ENCODE results near the gene FBXO42. TPM values are rescaled to one million over a fixed set of nuclear protein-coding genes. Genes with fewer than 3 reads are reported as not detected.

FBXO42 gene
- total and polyA plus RNA-seq, 2 of the 13 experiments (the other 11 are each of a cell fraction or from before 2014, with no cell fraction given) = 7.6 to 17.5 TPM

DNA sequence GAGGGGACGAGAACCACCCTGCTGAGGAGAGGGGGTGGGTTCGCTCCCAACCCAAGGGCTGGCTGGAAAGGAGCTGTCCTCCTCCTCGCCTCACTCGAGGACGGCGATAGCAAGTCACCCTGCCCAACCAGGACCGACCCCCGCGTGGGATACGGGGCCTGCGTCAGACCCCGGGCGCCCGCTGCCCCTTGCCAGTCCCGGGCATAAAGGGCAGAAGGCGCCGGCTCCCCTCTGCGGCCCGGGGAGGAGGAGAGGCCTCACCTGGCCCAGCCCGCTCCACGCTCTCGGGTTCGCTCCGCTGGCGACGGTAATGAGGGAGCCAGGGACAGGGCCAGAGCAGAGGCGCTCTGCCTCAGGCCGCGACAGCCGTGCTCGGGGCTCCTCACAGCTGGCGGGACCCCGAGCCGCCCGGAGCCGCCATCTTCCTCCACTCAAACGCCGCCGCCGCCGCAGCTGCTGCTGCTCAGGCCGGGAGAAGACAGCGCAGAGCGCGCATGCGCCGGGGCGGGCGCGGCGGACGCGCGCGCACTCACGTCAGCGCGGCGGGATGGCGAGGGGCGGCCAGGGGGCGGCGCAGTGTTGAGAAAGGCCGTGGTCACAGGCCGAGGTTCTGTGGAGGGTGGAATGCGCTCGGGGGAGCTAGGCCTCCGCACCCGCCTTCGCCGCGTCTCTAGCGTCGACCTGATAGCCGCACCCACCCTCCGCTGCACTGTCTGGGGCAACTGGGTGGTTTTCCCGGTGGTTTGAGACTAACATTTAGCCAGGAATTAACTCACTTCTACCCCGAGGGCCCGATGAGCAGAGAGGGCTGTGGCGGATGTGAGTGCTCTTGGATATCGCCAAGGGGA lies at the start of gene FBXO42 (continued):
- TF ChIP-seq, protein P1, sequence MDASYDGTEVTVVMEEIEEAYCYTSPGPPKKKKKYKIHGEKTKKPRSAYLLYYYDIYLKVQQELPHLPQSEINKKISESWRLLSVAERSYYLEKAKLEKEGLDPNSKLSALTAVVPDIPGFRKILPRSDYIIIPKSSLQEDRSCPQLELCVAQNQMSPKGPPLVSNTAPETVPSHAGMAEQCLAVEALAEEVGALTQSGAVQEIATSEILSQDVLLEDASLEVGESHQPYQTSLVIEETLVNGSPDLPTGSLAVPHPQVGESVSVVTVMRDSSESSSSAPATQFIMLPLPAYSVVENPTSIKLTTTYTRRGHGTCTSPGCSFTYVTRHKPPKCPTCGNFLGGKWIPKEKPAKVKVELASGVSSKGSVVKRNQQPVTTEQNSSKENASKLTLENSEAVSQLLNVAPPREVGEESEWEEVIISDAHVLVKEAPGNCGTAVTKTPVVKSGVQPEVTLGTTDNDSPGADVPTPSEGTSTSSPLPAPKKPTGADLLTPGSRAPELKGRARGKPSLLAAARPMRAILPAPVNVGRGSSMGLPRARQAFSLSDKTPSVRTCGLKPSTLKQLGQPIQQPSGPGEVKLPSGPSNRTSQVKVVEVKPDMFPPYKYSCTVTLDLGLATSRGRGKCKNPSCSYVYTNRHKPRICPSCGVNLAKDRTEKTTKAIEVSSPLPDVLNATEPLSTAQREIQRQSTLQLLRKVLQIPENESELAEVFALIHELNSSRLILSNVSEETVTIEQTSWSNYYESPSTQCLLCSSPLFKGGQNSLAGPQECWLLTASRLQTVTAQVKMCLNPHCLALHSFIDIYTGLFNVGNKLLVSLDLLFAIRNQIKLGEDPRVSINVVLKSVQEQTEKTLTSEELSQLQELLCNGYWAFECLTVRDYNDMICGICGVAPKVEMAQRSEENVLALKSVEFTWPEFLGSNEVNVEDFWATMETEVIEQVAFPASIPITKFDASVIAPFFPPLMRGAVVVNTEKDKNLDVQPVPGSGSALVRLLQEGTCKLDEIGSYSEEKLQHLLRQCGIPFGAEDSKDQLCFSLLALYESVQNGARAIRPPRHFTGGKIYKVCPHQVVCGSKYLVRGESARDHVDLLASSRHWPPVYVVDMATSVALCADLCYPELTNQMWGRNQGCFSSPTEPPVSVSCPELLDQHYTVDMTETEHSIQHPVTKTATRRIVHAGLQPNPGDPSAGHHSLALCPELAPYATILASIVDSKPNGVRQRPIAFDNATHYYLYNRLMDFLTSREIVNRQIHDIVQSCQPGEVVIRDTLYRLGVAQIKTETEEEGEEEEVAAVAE (CRISPR knock-in tag; IDR thresholded peaks at IDR 0.05; ENCODE audit: borderline replicate concordance) = 0 out of 2 replicates have a peak, but pooled peaks have one; percentile 2
- TF ChIP-seq HES4 (CRISPR knock-in tag; IDR thresholded peaks at IDR 0.05; ENCODE audit: borderline replicate concordance) (peak; percentile 74), ZNF362 (CRISPR knock-in tag; IDR thresholded peaks at IDR 0.05; ENCODE audit: borderline replicate concordance) (no peak; the same call in 1 of the 2 replicates), ZNF225 (CRISPR knock-in tag; IDR thresholded peaks at IDR 0.05) (peak; percentile 18; the same call in 1 of the 2 replicates), HNF4A (CRISPR knock-in tag; IDR thresholded peaks at IDR 0.05) (no peak), ZNF879 (CRISPR knock-in tag; IDR thresholded peaks at IDR 0.05) (no peak; the same call in 1 of the 2 replicates), KLF13 (CRISPR knock-in tag; IDR thresholded peaks at IDR 0.05) (peak; percentile 16; the same call in 1 of the 2 replicates), ZBTB10 (CRISPR knock-in tag; IDR thresholded peaks at IDR 0.05; ENCODE audit: borderline replicate concordance) (0 out of 2 replicates have a peak, but pooled peaks have one; percentile 55), BORCS8-MEF2B (CRISPR knock-in tag; IDR thresholded peaks at IDR 0.05) (peak; percentile 57), ADNP (CRISPR knock-in tag; IDR thresholded peaks at IDR 0.05) (no peak), MEIS2 (CRISPR knock-in tag; IDR thresholded peaks at IDR 0.05) (peak; percentile 59; the same call in 1 of the 2 replicates), ZNF343 (CRISPR knock-in tag; IDR thresholded peaks at IDR 0.05) (peak; percentile 91; the same call in 1 of the 2 replicates), SRY (CRISPR knock-in tag; IDR thresholded peaks at IDR 0.05) (peak; percentile 63; the same call in 1 of the 2 replicates), ZNF484 (CRISPR knock-in tag; IDR thresholded peaks at IDR 0.05; ENCODE audit: borderline replicate concordance, low read depth) (peak; percentile 39; the same call in 1 of the 2 replicates), KAT8 (CRISPR knock-in tag; IDR thresholded peaks at IDR 0.05) (peak; percentile 49), ZBTB34 (CRISPR knock-in tag; IDR thresholded peaks at IDR 0.05) (0 out of 2 replicates have a peak, but pooled peaks have one; percentile 71), ZNF572 (CRISPR knock-in tag; IDR thresholded peaks at IDR 0.05) (0 out of 2 replicates have a peak, but pooled peaks have one; percentile 55)
- TF ChIP-seq, protein P2, sequence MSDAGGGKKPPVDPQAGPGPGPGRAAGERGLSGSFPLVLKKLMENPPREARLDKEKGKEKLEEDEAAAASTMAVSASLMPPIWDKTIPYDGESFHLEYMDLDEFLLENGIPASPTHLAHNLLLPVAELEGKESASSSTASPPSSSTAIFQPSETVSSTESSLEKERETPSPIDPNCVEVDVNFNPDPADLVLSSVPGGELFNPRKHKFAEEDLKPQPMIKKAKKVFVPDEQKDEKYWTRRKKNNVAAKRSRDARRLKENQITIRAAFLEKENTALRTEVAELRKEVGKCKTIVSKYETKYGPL (CRISPR knock-in tag; IDR thresholded peaks at IDR 0.05) = no peak
